NCI-H1436 (cell line): Measurements from ENCODE around the gene SLC44A4.
"Not testable (repeated sequence)": the region's sequence is repeated elsewhere in the genome, so short reads cannot be mapped to it uniquely, and the experiment has no call there.

Experiments
- DNase-seq: peaks from one replicate; lab custom pipeline; 2025; lab: John Stamatoyannopoulos, UW

SLC44A4 gene

GRCh38 chr6:31879901-31880300 is 1.1 kb upstream of the SLC44A4 start:
- no peak for DNase-seq

- no peak for DNase-seq
Measured at GRCh38 chr6:31879143-31879542, 346 bp upstream of the SLC44A4 start.

- no peak for DNase-seq
Measured at GRCh38 chr6:31878222-31878621, 575 bp downstream of the SLC44A4 start.

GRCh38 chr6:31877651-31878161 is 1.1 kb downstream of the SLC44A4 start:
- no peak for DNase-seq

- DNase-seq, result no peak
Measured at GRCh38 chr6:31877125-31877650, 1.6 kb downstream of the SLC44A4 start.

- DNase-seq, result no peak
Measured at GRCh38 chr6:31876357-31876756, 2.4 kb downstream of the SLC44A4 start.

GRCh38 chr6:31875877-31876276 is 2.9 kb downstream of the SLC44A4 start:
- DNase-seq, result no peak

- no peak for DNase-seq
Measured at GRCh38 chr6:31874836-31875572, 3.8 kb downstream of the SLC44A4 start.

GRCh38 chr6:31874084-31874670 is 4.6 kb downstream of the SLC44A4 start:
- no peak for DNase-seq

GRCh38 chr6:31871046-31871659 is 7.6 kb downstream of the SLC44A4 start:
- no peak for DNase-seq

- DNase-seq, result no peak
Measured at GRCh38 chr6:31870385-31870921, 8.3 kb downstream of the SLC44A4 start.

- no peak for DNase-seq
Measured at GRCh38 chr6:31869343-31869742, 9.5 kb downstream of the SLC44A4 start.

- not testable (repeated sequence) for DNase-seq
Measured at GRCh38 chr6:31868658-31868971, 10.2 kb downstream of the SLC44A4 start.

GRCh38 chr6:31865205-31866118 is 13.3 kb downstream of the SLC44A4 start:
- DNase-seq, result no peak

- no peak for DNase-seq
Measured at GRCh38 chr6:31864818-31865204, 14.0 kb downstream of the SLC44A4 start.

GRCh38 chr6:31864123-31864562 is 14.7 kb downstream of the SLC44A4 start:
- DNase-seq, result not testable (repeated sequence)

GRCh38 chr6:31862344-31863235 is 16.2 kb downstream of the SLC44A4 start, which contains the start of gene NEU1:
NEU1 (minus strand) TSS chr6:31862821; CDS start chr6:31862776, 45 bp downstream.
- DNase-seq, result peak; percentile 99

GRCh38 chr6:31861919-31862343 is 16.9 kb downstream of the SLC44A4 start:
- DNase-seq, result no peak

- no peak for DNase-seq
Measured at GRCh38 chr6:31861150-31861549, 17.6 kb downstream of the SLC44A4 start.

GRCh38 chr6:31860349-31860748 is 18.4 kb downstream of the SLC44A4 start:
- no peak for DNase-seq
